ENCODE data around the gene STEAP1B.
"Not testable (repeated sequence)": the region's sequence is repeated elsewhere in the genome, so short reads cannot be mapped to it uniquely, and the experiment has no call there.

Gene STEAP1B

GRCh38 chr7:22499888-22500689, at the start of gene STEAP1B:
STEAP1B (minus strand) TSS chr7:22500188; CDS start chr7:22494855, 5,333 bp downstream.
- DNase-seq (ENCODE audit: low read depth) = peak; percentile 68

- DNase-seq (ENCODE audit: low read depth) = no peak
Observed at GRCh38 chr7:22549051-22549450, 49.1 kb upstream of the STEAP1B start.

GRCh38 chr7:22548313-22548712, 48.3 kb upstream of the STEAP1B start:
- no peak for DNase-seq (ENCODE audit: low read depth)

- DNase-seq (ENCODE audit: low read depth) = no peak
Observed at GRCh38 chr7:22546769-22547168, 46.8 kb upstream of the STEAP1B start.

GRCh38 chr7:22545529-22545928, 45.5 kb upstream of the STEAP1B start:
- no peak for DNase-seq (ENCODE audit: low read depth)

GRCh38 chr7:22544245-22544644, 44.3 kb upstream of the STEAP1B start:
- no peak for DNase-seq (ENCODE audit: low read depth)

- DNase-seq (ENCODE audit: low read depth) = no peak
Observed at GRCh38 chr7:22543169-22543568, 43.2 kb upstream of the STEAP1B start.

GRCh38 chr7:22542669-22543068, 42.7 kb upstream of the STEAP1B start:
- DNase-seq (ENCODE audit: low read depth) = no peak

- no peak for DNase-seq (ENCODE audit: low read depth)
Observed at GRCh38 chr7:22542254-22542653, 42.3 kb upstream of the STEAP1B start.

GRCh38 chr7:22541789-22542188, 41.8 kb upstream of the STEAP1B start:
- no peak for DNase-seq (ENCODE audit: low read depth)

GRCh38 chr7:22528537-22528936, 28.5 kb upstream of the STEAP1B start:
- not testable (repeated sequence) for DNase-seq (ENCODE audit: low read depth)

- not testable (repeated sequence) for DNase-seq (ENCODE audit: low read depth)
Observed at GRCh38 chr7:22524353-22524947, 24.5 kb upstream of the STEAP1B start.

- DNase-seq (ENCODE audit: low read depth) = not testable (repeated sequence)
Observed at GRCh38 chr7:22523478-22524352, 23.7 kb upstream of the STEAP1B start.

GRCh38 chr7:22519560-22519959, 19.6 kb upstream of the STEAP1B start:
- not testable (repeated sequence) for DNase-seq (ENCODE audit: low read depth)

- DNase-seq (ENCODE audit: low read depth) = not testable (repeated sequence)
Observed at GRCh38 chr7:22516950-22517349, 17.0 kb upstream of the STEAP1B start.

- DNase-seq (ENCODE audit: low read depth) = not testable (repeated sequence)
Observed at GRCh38 chr7:22514963-22515362, 15.0 kb upstream of the STEAP1B start.

- not testable (repeated sequence) for DNase-seq (ENCODE audit: low read depth)
Observed at GRCh38 chr7:22507320-22507719, 7.3 kb upstream of the STEAP1B start.

- DNase-seq (ENCODE audit: low read depth) = not testable (repeated sequence)
Observed at GRCh38 chr7:22506316-22507020, 6.5 kb upstream of the STEAP1B start.

- not testable (repeated sequence) for DNase-seq (ENCODE audit: low read depth)
Observed at GRCh38 chr7:22504519-22504918, 4.5 kb upstream of the STEAP1B start.

GRCh38 chr7:22502104-22502503, 2.1 kb upstream of the STEAP1B start:
- not testable (repeated sequence) for DNase-seq (ENCODE audit: low read depth)

- not testable (repeated sequence) for DNase-seq (ENCODE audit: low read depth)
Observed at GRCh38 chr7:22501336-22501735, 1.3 kb upstream of the STEAP1B start.

- DNase-seq (ENCODE audit: low read depth) = no peak
Observed at GRCh38 chr7:22499044-22499443, 944 bp downstream of the STEAP1B start.

All from stimulated activated CD8-positive, alpha-beta memory T cell treated with anti-CD3 and anti-CD28 coated beads, Interleukin-12 subunit alpha, Interleukin-12 subunit beta, amount 100 ng/mL, for 1 hour (primary cell).